T-helper 22 cell (primary cell): Measurements from ENCODE around the gene GREB1.

Experiments
- DNase-seq: peaks from one replicate; pipeline ENCODE4 v3.0.0-alpha.2; 2020; ENCODE audit warnings: low read depth

Gene GREB1

GRCh38 chr2:11539317-11540147 is 5.7 kb downstream of the GREB1 start:
- no peak for DNase-seq

- no peak for DNase-seq
Observed at GRCh38 chr2:11540148-11540995, 6.5 kb downstream of the GREB1 start.

GRCh38 chr2:11540996-11541692 is 7.3 kb downstream of the GREB1 start:
- no peak for DNase-seq

- DNase-seq = no peak
Observed at GRCh38 chr2:11541693-11542274, 7.9 kb downstream of the GREB1 start.

GRCh38 chr2:11542275-11542819 is 8.5 kb downstream of the GREB1 start:
- no peak for DNase-seq

GRCh38 chr2:11543337-11544216 is 9.7 kb downstream of the GREB1 start:
- DNase-seq = no peak

GRCh38 chr2:11546072-11546471 is 12.2 kb downstream of the GREB1 start:
- DNase-seq = no peak

- no peak for DNase-seq
Observed at GRCh38 chr2:11547912-11548497, 14.2 kb downstream of the GREB1 start.

GRCh38 chr2:11550302-11550701 is 16.5 kb downstream of the GREB1 start:
- DNase-seq = no peak

GRCh38 chr2:11550901-11551568 is 17.2 kb downstream of the GREB1 start:
- DNase-seq = no peak

GRCh38 chr2:11551569-11552259 is 17.9 kb downstream of the GREB1 start:
- DNase-seq = no peak

- no peak for DNase-seq
Observed at GRCh38 chr2:11552260-11552638, 18.4 kb downstream of the GREB1 start.

- DNase-seq = no peak
Observed at GRCh38 chr2:11553661-11554398, 20.0 kb downstream of the GREB1 start.

- no peak for DNase-seq
Observed at GRCh38 chr2:11554399-11554716, 20.5 kb downstream of the GREB1 start.

GRCh38 chr2:11556101-11556806 is 22.4 kb downstream of the GREB1 start:
- no peak for DNase-seq

- DNase-seq = no peak
Observed at GRCh38 chr2:11558214-11558886, 24.5 kb downstream of the GREB1 start.

GRCh38 chr2:11559066-11559785 is 25.4 kb downstream of the GREB1 start:
- DNase-seq = no peak
